ENCODE results near the gene ACBD4.

DNA sequence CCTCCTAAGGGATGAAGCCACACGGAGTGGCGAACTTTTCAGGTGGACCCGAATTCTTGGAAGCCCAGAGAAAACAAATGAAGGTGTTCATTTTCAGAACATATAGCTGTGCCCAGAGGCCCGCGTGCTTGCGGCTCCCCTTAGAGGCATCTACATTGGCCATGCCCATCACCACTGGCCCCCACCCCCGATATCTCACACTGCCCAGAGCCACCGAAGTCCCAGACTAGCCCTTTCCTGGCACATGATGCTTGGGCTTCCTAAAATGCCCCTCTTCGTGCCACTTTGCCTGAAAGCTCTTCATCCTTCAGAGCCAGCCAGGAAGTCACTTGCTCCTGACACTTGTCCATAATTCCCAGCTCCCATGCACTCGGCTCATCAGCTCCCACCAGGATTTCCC is 10.7 kb downstream of the ACBD4 start:
- TF ChIP-seq TEAD4 (IDR thresholded peaks at IDR 0.05), result no peak
- no peak for TF ChIP-seq TCF12 (IDR thresholded peaks at IDR 0.05; ENCODE audit: low read depth)
- no peak for TF ChIP-seq CEBPB (IDR thresholded peaks at IDR 0.05)
- TF ChIP-seq, protein P1, sequence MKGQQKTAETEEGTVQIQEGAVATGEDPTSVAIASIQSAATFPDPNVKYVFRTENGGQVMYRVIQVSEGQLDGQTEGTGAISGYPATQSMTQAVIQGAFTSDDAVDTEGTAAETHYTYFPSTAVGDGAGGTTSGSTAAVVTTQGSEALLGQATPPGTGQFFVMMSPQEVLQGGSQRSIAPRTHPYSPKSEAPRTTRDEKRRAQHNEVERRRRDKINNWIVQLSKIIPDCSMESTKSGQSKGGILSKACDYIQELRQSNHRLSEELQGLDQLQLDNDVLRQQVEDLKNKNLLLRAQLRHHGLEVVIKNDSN (IDR thresholded peaks at IDR 0.05), result no peak
- TF ChIP-seq EP300 (IDR thresholded peaks at IDR 0.05; ENCODE audit: borderline replicate concordance), result no peak
- no peak for TF ChIP-seq YY1 (IDR thresholded peaks at IDR 0.05; ENCODE audit: low read depth)
- TF ChIP-seq FOXM1 (IDR thresholded peaks at IDR 0.05; ENCODE audit: borderline replicate concordance, low read depth), result no peak
- TF ChIP-seq, protein P2, sequence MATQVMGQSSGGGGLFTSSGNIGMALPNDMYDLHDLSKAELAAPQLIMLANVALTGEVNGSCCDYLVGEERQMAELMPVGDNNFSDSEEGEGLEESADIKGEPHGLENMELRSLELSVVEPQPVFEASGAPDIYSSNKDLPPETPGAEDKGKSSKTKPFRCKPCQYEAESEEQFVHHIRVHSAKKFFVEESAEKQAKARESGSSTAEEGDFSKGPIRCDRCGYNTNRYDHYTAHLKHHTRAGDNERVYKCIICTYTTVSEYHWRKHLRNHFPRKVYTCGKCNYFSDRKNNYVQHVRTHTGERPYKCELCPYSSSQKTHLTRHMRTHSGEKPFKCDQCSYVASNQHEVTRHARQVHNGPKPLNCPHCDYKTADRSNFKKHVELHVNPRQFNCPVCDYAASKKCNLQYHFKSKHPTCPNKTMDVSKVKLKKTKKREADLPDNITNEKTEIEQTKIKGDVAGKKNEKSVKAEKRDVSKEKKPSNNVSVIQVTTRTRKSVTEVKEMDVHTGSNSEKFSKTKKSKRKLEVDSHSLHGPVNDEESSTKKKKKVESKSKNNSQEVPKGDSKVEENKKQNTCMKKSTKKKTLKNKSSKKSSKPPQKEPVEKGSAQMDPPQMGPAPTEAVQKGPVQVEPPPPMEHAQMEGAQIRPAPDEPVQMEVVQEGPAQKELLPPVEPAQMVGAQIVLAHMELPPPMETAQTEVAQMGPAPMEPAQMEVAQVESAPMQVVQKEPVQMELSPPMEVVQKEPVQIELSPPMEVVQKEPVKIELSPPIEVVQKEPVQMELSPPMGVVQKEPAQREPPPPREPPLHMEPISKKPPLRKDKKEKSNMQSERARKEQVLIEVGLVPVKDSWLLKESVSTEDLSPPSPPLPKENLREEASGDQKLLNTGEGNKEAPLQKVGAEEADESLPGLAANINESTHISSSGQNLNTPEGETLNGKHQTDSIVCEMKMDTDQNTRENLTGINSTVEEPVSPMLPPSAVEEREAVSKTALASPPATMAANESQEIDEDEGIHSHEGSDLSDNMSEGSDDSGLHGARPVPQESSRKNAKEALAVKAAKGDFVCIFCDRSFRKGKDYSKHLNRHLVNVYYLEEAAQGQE (IDR thresholded peaks at IDR 0.05; ENCODE audit: low read depth), result no peak
- no peak for TF ChIP-seq MAX (IDR thresholded peaks at IDR 0.05)
- TF ChIP-seq TAF1 (IDR thresholded peaks at IDR 0.05; ENCODE audit: low read depth), result no peak
- no peak for TF ChIP-seq CREB1 (IDR thresholded peaks at IDR 0.05; ENCODE audit: low read depth)
- no peak for TF ChIP-seq RAD21 (IDR thresholded peaks at IDR 0.05; ENCODE audit: low read depth)

All from Ishikawa (cell line).